ENCODE results near the gene STEAP2.

- TF ChIP-seq CTCF (conservative IDR thresholded peaks at IDR 0.05) (no peak), EZH2 (IDR thresholded peaks at IDR 0.05; ENCODE audit: low read depth) (no peak)
These were observed 1.1 kb upstream of the STEAP2 start for GRCh38 chr7:90210475-90210874.

All from PC-9 (cell line).